Measurements from ENCODE around the gene DYRK1B. TPM values are rescaled to one million over a fixed set of nuclear protein-coding genes. Genes with fewer than 3 reads are reported as not detected.
"Not testable (repeated sequence)": the region's sequence is repeated elsewhere in the genome, so short reads cannot be mapped to it uniquely, and the experiment has no call there.

DYRK1B gene
- total RNA-seq, 2 donors from 2014 or later: 18.2 to 48.7 TPM

DNA sequence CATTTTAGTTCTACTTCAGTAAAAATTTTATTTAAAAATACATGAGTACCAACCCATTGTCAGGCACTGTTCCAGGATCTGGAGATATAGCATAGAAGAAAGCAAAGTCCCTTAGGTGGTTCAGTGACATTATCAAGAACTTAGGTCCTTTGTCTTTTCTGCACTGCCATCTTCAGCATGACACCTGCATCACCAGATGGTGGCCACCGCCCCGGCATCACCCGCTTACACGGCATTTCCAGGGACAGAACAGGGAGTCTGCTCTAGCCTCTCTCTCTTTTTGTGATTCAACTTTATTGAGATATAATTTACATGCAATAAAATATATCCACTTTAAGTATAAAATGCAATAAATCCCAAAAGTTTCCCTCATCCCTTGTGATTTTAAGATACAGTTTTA lies 23.5 kb downstream of the DYRK1B start:
- H3K9me3 ChIP-seq: no peaks in the 10 kb centered on the region
- no peaks in the 10 kb centered on the region for H3K4me1 ChIP-seq (replicated peaks)
- H3K27me3 ChIP-seq (replicated peaks; ENCODE audit: insufficient read depth): no peaks in the 10 kb centered on the region
- intact Hi-C loops (cut with DNase I): no loop called here
- no peaks in the 10 kb centered on the region for H3K36me3 ChIP-seq
- no peak for DNase-seq (ENCODE audit: low spot score)
- TF ChIP-seq, protein P1, sequence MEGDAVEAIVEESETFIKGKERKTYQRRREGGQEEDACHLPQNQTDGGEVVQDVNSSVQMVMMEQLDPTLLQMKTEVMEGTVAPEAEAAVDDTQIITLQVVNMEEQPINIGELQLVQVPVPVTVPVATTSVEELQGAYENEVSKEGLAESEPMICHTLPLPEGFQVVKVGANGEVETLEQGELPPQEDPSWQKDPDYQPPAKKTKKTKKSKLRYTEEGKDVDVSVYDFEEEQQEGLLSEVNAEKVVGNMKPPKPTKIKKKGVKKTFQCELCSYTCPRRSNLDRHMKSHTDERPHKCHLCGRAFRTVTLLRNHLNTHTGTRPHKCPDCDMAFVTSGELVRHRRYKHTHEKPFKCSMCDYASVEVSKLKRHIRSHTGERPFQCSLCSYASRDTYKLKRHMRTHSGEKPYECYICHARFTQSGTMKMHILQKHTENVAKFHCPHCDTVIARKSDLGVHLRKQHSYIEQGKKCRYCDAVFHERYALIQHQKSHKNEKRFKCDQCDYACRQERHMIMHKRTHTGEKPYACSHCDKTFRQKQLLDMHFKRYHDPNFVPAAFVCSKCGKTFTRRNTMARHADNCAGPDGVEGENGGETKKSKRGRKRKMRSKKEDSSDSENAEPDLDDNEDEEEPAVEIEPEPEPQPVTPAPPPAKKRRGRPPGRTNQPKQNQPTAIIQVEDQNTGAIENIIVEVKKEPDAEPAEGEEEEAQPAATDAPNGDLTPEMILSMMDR (IDR thresholded peaks at IDR 0.05): no peak
- TF ChIP-seq POLR2A (IDR thresholded peaks at IDR 0.05): no peak
- no peak for TF ChIP-seq POLR2AphosphoS5 (IDR thresholded peaks at IDR 0.05)
- WGBS: 84% methylated on average over 4 of the region's 4 CpGs
- H3K4me3 ChIP-seq: no peak overlapping the region
- no peak overlapping the region for H3K27ac ChIP-seq

DNA sequence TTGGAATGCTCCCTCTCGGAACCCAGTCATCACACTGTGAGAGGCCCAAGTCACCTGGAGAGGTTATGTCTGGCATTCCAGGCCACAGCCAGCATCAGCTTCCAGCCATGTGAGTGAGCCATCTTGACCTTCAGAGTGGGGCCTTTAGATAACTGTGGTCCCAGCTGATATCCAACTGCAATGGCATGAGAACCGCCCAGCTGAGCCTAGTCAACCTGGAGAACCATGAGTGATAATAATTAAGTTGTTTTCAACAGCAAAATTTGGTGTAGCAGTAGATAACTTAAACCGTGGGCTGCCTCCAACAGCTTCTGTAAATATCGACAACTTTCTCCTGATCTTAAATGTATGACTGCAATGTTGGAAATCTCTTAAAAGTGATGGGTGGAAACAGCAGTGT lies 24.6 kb downstream of the DYRK1B start:
- no peaks in the 10 kb centered on the region for H3K4me1 ChIP-seq (replicated peaks)
- H3K27me3 ChIP-seq (replicated peaks; ENCODE audit: insufficient read depth): no peaks in the 10 kb centered on the region
- TF ChIP-seq POLR2AphosphoS5 (IDR thresholded peaks at IDR 0.05): no peak
- TF ChIP-seq, protein P1 (IDR thresholded peaks at IDR 0.05): no peak
- no peak for TF ChIP-seq POLR2A (IDR thresholded peaks at IDR 0.05)
- H3K9me3 ChIP-seq: no peaks in the 10 kb centered on the region
- intact Hi-C loops (cut with DNase I): no loop called here
- no peak for DNase-seq (ENCODE audit: low spot score)
- no peak overlapping the region for H3K4me3 ChIP-seq
- H3K27ac ChIP-seq: no peak overlapping the region
- no peaks in the 10 kb centered on the region for H3K36me3 ChIP-seq
- 99% methylated on average over 4 of the region's 4 CpGs for WGBS

DNA sequence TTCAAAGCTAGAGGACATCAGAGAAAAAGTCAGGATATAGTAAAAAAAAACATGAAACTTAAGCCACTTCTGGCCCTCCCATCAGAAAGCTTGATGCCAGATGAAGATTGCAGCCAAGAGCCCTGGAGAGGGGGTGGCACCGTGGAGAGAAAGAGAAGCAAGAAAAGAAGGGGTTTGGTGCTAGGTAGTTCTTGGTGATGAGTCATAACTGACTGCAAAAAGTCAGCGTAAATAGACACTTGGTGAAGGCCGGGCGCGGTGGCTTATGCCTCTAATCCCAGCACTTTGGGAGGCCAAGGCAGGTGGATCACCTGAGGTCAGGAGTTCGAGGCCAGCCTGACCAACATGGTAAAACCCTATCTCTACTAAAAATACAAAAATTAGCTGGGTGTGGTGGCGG lies 25.3 kb downstream of the DYRK1B start:
- H3K27me3 ChIP-seq (replicated peaks; ENCODE audit: insufficient read depth); H3K27ac ChIP-seq; DNase-seq (ENCODE audit: low spot score); intact Hi-C loops (cut with DNase I); H3K4me3 ChIP-seq; H3K4me1 ChIP-seq (replicated peaks); H3K9me3 ChIP-seq; H3K36me3 ChIP-seq: not testable (repeated sequence)
- 79% methylated on average over 7 of the region's 7 CpGs for WGBS

GRCh38 chr19:39807846-39808364 lies 26.1 kb downstream of the DYRK1B start:
- 78% methylated on average over 5 of the region's 5 CpGs for WGBS
- no peak overlapping the region for H3K4me3 ChIP-seq
- H3K27me3 ChIP-seq (replicated peaks; ENCODE audit: insufficient read depth): no peaks in the 10 kb centered on the region
- no peaks in the 10 kb centered on the region for H3K9me3 ChIP-seq
- TF ChIP-seq, protein P1 (IDR thresholded peaks at IDR 0.05): no peak
- TF ChIP-seq POLR2A (IDR thresholded peaks at IDR 0.05) (no peak), POLR2AphosphoS5 (IDR thresholded peaks at IDR 0.05) (no peak)
- H3K27ac ChIP-seq: no peak overlapping the region
- intact Hi-C loops (cut with DNase I): no loop called here
- H3K36me3 ChIP-seq: no peaks in the 10 kb centered on the region
- H3K4me1 ChIP-seq (replicated peaks): no peaks in the 10 kb centered on the region
- no peak for DNase-seq (ENCODE audit: low spot score)

DNA sequence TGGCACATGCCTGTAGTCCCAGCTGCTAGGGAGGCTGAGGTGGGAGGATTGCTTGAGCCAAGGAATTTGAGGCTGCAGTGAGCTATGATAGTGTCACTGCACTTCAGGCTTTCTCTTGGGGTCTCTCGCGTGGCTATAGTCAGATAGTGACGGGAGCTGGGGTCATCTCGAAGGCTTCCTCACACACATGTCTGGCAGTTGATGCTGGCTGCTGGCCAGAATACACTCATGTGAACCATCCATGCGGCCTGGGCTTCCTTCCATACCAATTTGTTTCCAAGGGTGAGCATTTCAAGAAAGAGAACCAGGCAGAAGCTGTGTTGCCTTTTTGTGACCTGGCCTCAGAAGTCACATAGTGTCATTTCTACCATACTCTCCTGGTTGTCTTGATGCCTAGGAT lies 28.9 kb downstream of the DYRK1B start:
- H3K4me1 ChIP-seq (replicated peaks): no peaks in the 10 kb centered on the region
- intact Hi-C loops (cut with DNase I): no loop called here
- H3K36me3 ChIP-seq: no peaks in the 10 kb centered on the region
- 61% methylated on average over 5 of the region's 5 CpGs for WGBS
- H3K27me3 ChIP-seq (replicated peaks; ENCODE audit: insufficient read depth): no peaks in the 10 kb centered on the region
- no peaks in the 10 kb centered on the region for H3K9me3 ChIP-seq
- no peak for DNase-seq (ENCODE audit: low spot score)
- TF ChIP-seq, protein P1 (IDR thresholded peaks at IDR 0.05): no peak
- TF ChIP-seq POLR2A (IDR thresholded peaks at IDR 0.05): no peak
- TF ChIP-seq POLR2AphosphoS5 (IDR thresholded peaks at IDR 0.05): no peak
- no peak overlapping the region for H3K4me3 ChIP-seq
- H3K27ac ChIP-seq: no peak overlapping the region
